ENCODE measurements around the gene ATP1A4.
"Not testable (repeated sequence)": the region's sequence is repeated elsewhere in the genome, so short reads cannot be mapped to it uniquely, and the experiment has no call there.

The ATP1A4 gene

GRCh38 chr1:160151303-160151702 is at the start of gene ATP1A4:
TSS of gene ATP1A4 (plus strand) at chr1:160151603. CDS start at chr1:160152041, 438 bp downstream.
- no peak for DNase-seq (ENCODE audit: low read depth)

GRCh38 chr1:160101717-160102522 is 49.5 kb upstream of the ATP1A4 start:
- DNase-seq (ENCODE audit: low read depth): no peak

GRCh38 chr1:160103658-160104408 is 47.6 kb upstream of the ATP1A4 start:
- DNase-seq (ENCODE audit: low read depth): no peak

GRCh38 chr1:160104486-160104885 is 46.9 kb upstream of the ATP1A4 start:
- no peak for DNase-seq (ENCODE audit: low read depth)

GRCh38 chr1:160105155-160105554 is 46.2 kb upstream of the ATP1A4 start:
- no peak for DNase-seq (ENCODE audit: low read depth)

GRCh38 chr1:160107512-160107911 is 43.9 kb upstream of the ATP1A4 start:
- no peak for DNase-seq (ENCODE audit: low read depth)

GRCh38 chr1:160108888-160109662 is 42.3 kb upstream of the ATP1A4 start:
- no peak for DNase-seq (ENCODE audit: low read depth)

GRCh38 chr1:160109686-160110085 is 41.7 kb upstream of the ATP1A4 start:
- DNase-seq (ENCODE audit: low read depth): no peak

GRCh38 chr1:160111462-160111861 is 39.9 kb upstream of the ATP1A4 start:
- not testable (repeated sequence) for DNase-seq (ENCODE audit: low read depth)

GRCh38 chr1:160112357-160112756 is 39.0 kb upstream of the ATP1A4 start:
- DNase-seq (ENCODE audit: low read depth): no peak

GRCh38 chr1:160113407-160113806 is 38.0 kb upstream of the ATP1A4 start:
- DNase-seq (ENCODE audit: low read depth): no peak

- no peak for DNase-seq (ENCODE audit: low read depth)
Measured at GRCh38 chr1:160114085-160114484, 37.3 kb upstream of the ATP1A4 start.

- DNase-seq (ENCODE audit: low read depth): no peak
Measured at GRCh38 chr1:160115545-160116282, 35.7 kb upstream of the ATP1A4 start, which contains the start of gene ATP1A2. TSS of gene ATP1A2 (plus strand) at chr1:160115759. CDS start at chr1:160115862, 103 bp downstream.

- DNase-seq (ENCODE audit: low read depth): no peak
Measured at GRCh38 chr1:160116283-160117147, 34.9 kb upstream of the ATP1A4 start.

- DNase-seq (ENCODE audit: low read depth): no peak
Measured at GRCh38 chr1:160117300-160117699, 34.1 kb upstream of the ATP1A4 start.

- no peak for DNase-seq (ENCODE audit: low read depth)
Measured at GRCh38 chr1:160117709-160118183, 33.7 kb upstream of the ATP1A4 start.

- no peak for DNase-seq (ENCODE audit: low read depth)
Measured at GRCh38 chr1:160118928-160119327, 32.5 kb upstream of the ATP1A4 start.

- no peak for DNase-seq (ENCODE audit: low read depth)
Measured at GRCh38 chr1:160120797-160121196, 30.6 kb upstream of the ATP1A4 start.

- no peak for DNase-seq (ENCODE audit: low read depth)
Measured at GRCh38 chr1:160121388-160121787, 30.0 kb upstream of the ATP1A4 start.

GRCh38 chr1:160122978-160123495 is 28.4 kb upstream of the ATP1A4 start:
- DNase-seq (ENCODE audit: low read depth): no peak

Measured in GM04504 (cell line).